T-cell (primary cell): ENCODE data around the gene L3MBTL1. TPM values are rescaled to one million over a fixed set of nuclear protein-coding genes. Genes with fewer than 3 reads are reported as not detected.

Experiments
- ATAC-seq, 4 experiments: fragments of 200-7000 bp in 3 of 4; fragments of 150-1000 bp in 1 of 4; cut with Tn5 transposase; replicated peaks in 1 of 4; 1 replicate in 3 of 4; 2 replicates in 1 of 4; pipeline ENCODE4 v1.10.0; 2021; ENCODE audit warnings: moderate library complexity in 3 of 4, mild to moderate bottlenecking in 2 of 4, moderate number of reproducible peaks in 1 of 4
- CTCF ChIA-PET, 2 donors: fragments of 300-600 bp; sonication (Branson Sonifier 250); formaldehyde crosslinking; loops; one replicate each; lab custom pipeline; 2022; ENCODE audit warnings: antibody characterized with exemption in 2 of 2; lab: Charles Lee
- POLR2A ChIA-PET, 2 donors: fragments of 300-600 bp; sonication (Branson Sonifier 250); formaldehyde crosslinking; loops; one replicate each; lab custom pipeline; 2022; ENCODE audit warnings: antibody characterized with exemption in 2 of 2; lab: Charles Lee
- DNase-seq, 35 experiments: peaks; one replicate each; pipeline versions ENCODE4 v3.0.0 to v3.0.0-alpha.2; 2013 to 2023
- H3K27ac ChIP-seq: one replicate; pipeline ENCODE4 v1.5.1; 2013; ENCODE audit warnings: low read length
- H3K27me3 ChIP-seq, 2 experiments: replicated peaks in 1 of 2; 1 replicate in 1 of 2; 2 replicates in 1 of 2; pipeline versions ENCODE4 v1.6.1 to v1.7.0; 2013; ENCODE audit warnings: low read length in 1 of 2, mixed read lengths in 1 of 2; ENCODE audit not compliant: control insufficient read depth in 2 of 2, insufficient read depth in 2 of 2; ENCODE audit errors: extremely low read depth in 1 of 2
- H3K36me3 ChIP-seq, 2 donors: 1 replicate in 1 of 2; 2 replicates in 1 of 2; pipeline versions ENCODE4 v1.6.1 to v1.7.0; 2013; ENCODE audit warnings: low read length in 1 of 2; ENCODE audit not compliant: control insufficient read depth in 2 of 2, insufficient read depth in 1 of 2; ENCODE audit errors: extremely low read depth in 1 of 2
- H3K4me1 ChIP-seq, 2 experiments: 1 replicate in 1 of 2; 2 replicates in 1 of 2; pipeline versions ENCODE4 v1.6.1 to v1.7.0; 2013; ENCODE audit warnings: low read length in 2 of 2, mixed read lengths in 1 of 2; ENCODE audit not compliant: insufficient read depth in 2 of 2, control insufficient read depth in 1 of 2; ENCODE audit errors: extremely low read depth in 1 of 2
- H3K4me3 ChIP-seq, 2 donors: 1 replicate in 1 of 2; 2 replicates in 1 of 2; pipeline versions ENCODE4 v1.5.1 to v1.7.0; 2013; ENCODE audit warnings: mild to moderate bottlenecking in 2 of 2, low read length in 1 of 2, moderate library complexity in 1 of 2; ENCODE audit not compliant: control insufficient read depth in 1 of 2; ENCODE audit errors: extremely low read depth in 1 of 2
- H3K9me3 ChIP-seq: 2 replicates; pipeline ENCODE4 v1.7.0; 2013
- H3K27ac Mint-ChIP-seq, 2 donors: one replicate each; pipeline ENCODE4 v1.8.0; 2020 to 2021; ENCODE audit warnings: mild to moderate bottlenecking in 2 of 2, mixed read lengths in 2 of 2
- H3K27me3 Mint-ChIP-seq, 2 donors: one replicate each; pipeline ENCODE4 v1.8.0; 2021 to 2022; ENCODE audit warnings: mixed read lengths in 2 of 2
- H3K36me3 Mint-ChIP-seq: one replicate; pipeline ENCODE4 v1.8.0; 2021; ENCODE audit warnings: mixed read lengths
- H3K4me1 Mint-ChIP-seq, 3 donors: one replicate each; pipeline ENCODE4 v1.8.0; 2020 to 2022; ENCODE audit warnings: mixed read lengths in 3 of 3, mild to moderate bottlenecking in 1 of 3
- H3K4me3 Mint-ChIP-seq, 3 donors: one replicate each; pipeline ENCODE4 v1.8.0; 2020 to 2022; ENCODE audit warnings: mild to moderate bottlenecking in 3 of 3, mixed read lengths in 3 of 3, moderate library complexity in 3 of 3
- H3K9me3 Mint-ChIP-seq, 3 donors: one replicate each; pipeline ENCODE4 v1.8.0; 2020 to 2022; ENCODE audit warnings: mixed read lengths in 3 of 3
- WGBS: methylation state at CpG from one replicate; pipeline ENCODE4 v1.1.5; 2013; ENCODE audit warnings: missing lambda C conversion rate; ENCODE audit not compliant: insufficient coverage; 5-methylcytosine and 5-hydroxymethylcytosine counted together
- total RNA-seq, 35 experiments: library from RNA in 6 of 35; stranded (reverse) in 6 of 35; fragments of 120-200 nt in 1 of 35; gene quantifications; one replicate each; pipeline versions ENCODE4 v1.2.1 to v1.2.4 and lab custom pipeline; 2013 to 2026

L3MBTL1 gene
- total RNA-seq (10 to 100 TPM; 15.5 to 20.1 (median 16.1) TPM), total RNA-seq (lab: John Stamatoyannopoulos, UW) (3.4 to 18.3 (median 8.9) reads per million in 29 experiments)
- 10.1 TPM for total RNA-seq (2013)

GRCh38 chr20:43507150-43508080 lies at the start of gene L3MBTL1:
L3MBTL1 (plus strand) TSS chr20:43507697; CDS start chr20:43513504, 5,807 bp downstream.
- Mint-ChIP-seq H3K4me1 (peaks cover 4 to 7% (median 6%) of the 10 kb centered on the region in 3 donors), H3K27ac (no peak within 1 kb of the TSS), H3K9me3 (no peaks in the 10 kb centered on the region), H3K4me3 (peak within 1 kb of the TSS; percentile 54 to 63 (median 61)), H3K36me3 (no peaks in the 10 kb centered on the region), H3K27me3 (peaks cover 23 to 32% of the 10 kb centered on the region in 2 donors)
- Histone ChIP-seq H3K36me3 (no peaks in the 10 kb centered on the region), H3K27ac (no peak within 1 kb of the TSS), H3K4me3 (peak within 1 kb of the TSS; percentile 34 to 78), H3K9me3 (no peaks in the 10 kb centered on the region), H3K4me1 (peaks cover 0 to 13% of the 10 kb centered on the region in 2 experiments), H3K27me3 (peaks cover 11 to 39% of the 10 kb centered on the region in 2 experiments)
- ATAC-seq (peak in 3 of 4 experiments; percentile 30 to 52 (median 43)), DNase-seq (peak in 3 of 35 experiments; percentile 1 to 10 (median 9))
- 9% methylated on average over 85 of the region's 95 CpGs for WGBS
- CTCF ChIA-PET, result no interaction called here
- POLR2A ChIA-PET, result no interaction called here

GRCh38 chr20:43458422-43458924 lies 49.0 kb upstream of the L3MBTL1 start:
- peak in 1 of 4 experiments; percentile 1 for ATAC-seq
- 0% methylated on average over 5 of the region's 41 CpGs for WGBS
- peak overlapping the region; percentile 90 to 98 for H3K4me3 ChIP-seq
- peaks cover 0 to 15% of the 10 kb centered on the region in 2 experiments for H3K27me3 ChIP-seq
- H3K9me3 Mint-ChIP-seq, result no peaks in the 10 kb centered on the region
- H3K4me1 ChIP-seq, result peaks cover 18% of the 10 kb centered on the region in 2 experiments
- CTCF ChIA-PET, result interaction anchor here (0.6 to 1.4 kb wide), 4 partner anchors 10 to 756 kb away, joined by 3 to 4 read pairs (median 3); no protein-coding TSS in a partner anchor
- H3K4me1 Mint-ChIP-seq, result peaks cover 45 to 48% (median 45%) of the 10 kb centered on the region in 3 donors
- peak in 6 of 35 experiments; percentile 8 to 38 (median 28) for DNase-seq
- peaks cover 4 to 43% of the 10 kb centered on the region in 2 donors for H3K36me3 ChIP-seq
- peaks cover 31% of the 10 kb centered on the region for H3K36me3 Mint-ChIP-seq
- H3K27ac ChIP-seq, result peak overlapping the region; percentile 100
- H3K9me3 ChIP-seq, result no peaks in the 10 kb centered on the region
- peak overlapping the region; percentile 88 to 97 (median 92) for H3K4me3 Mint-ChIP-seq
- peak overlapping the region; percentile 71 to 74 for H3K27ac Mint-ChIP-seq
- H3K27me3 Mint-ChIP-seq, result peaks cover 4 to 9% of the 10 kb centered on the region in 2 donors
- POLR2A ChIA-PET, result interaction anchor here (0.6 to 0.7 kb wide), 6 partner anchors 8 to 1842 kb away, joined by 3 to 5 read pairs (median 4); partner anchors contain the start of gene CHD6 (in 1 of the 2)

GRCh38 chr20:43459022-43459942 lies 48.2 kb upstream of the L3MBTL1 start:
- H3K4me3 ChIP-seq, result peak overlapping the region; percentile 39 to 98
- H3K36me3 ChIP-seq, result peaks cover 4 to 50% of the 10 kb centered on the region in 2 donors
- CTCF ChIA-PET, result interaction anchor here in 1 of 2 donors (0.7 to 1.4 kb wide), 2 partner anchors 10 to 491 kb away, joined by 3 to 4 read pairs; no protein-coding TSS in a partner anchor
- WGBS, result no CpG with 5 or more reads among the region's 12 CpGs
- H3K4me3 Mint-ChIP-seq, result peak overlapping the region; percentile 82 to 97 (median 88)
- peak overlapping the region; percentile 41 for H3K27ac ChIP-seq
- POLR2A ChIA-PET, result interaction anchor here in 1 of 2 donors (0.6 kb wide), 1 partner anchor 1582 kb away, joined by 3 read pairs; no protein-coding TSS in a partner anchor
- H3K4me1 ChIP-seq, result peaks cover 18% of the 10 kb centered on the region in 2 experiments
- no peaks in the 10 kb centered on the region for H3K9me3 ChIP-seq
- H3K4me1 Mint-ChIP-seq, result peaks cover 51 to 53% (median 52%) of the 10 kb centered on the region in 3 donors
- peaks cover 1 to 5% of the 10 kb centered on the region in 2 donors for H3K27me3 Mint-ChIP-seq
- ATAC-seq, result no peak
- H3K27ac Mint-ChIP-seq, result peak overlapping the region; percentile 18 to 55
- H3K27me3 ChIP-seq, result peaks cover 0 to 15% of the 10 kb centered on the region in 2 experiments
- peak in 4 of 35 experiments; percentile 4 to 31 (median 11) for DNase-seq
- H3K9me3 Mint-ChIP-seq, result no peaks in the 10 kb centered on the region
- peaks cover 39% of the 10 kb centered on the region for H3K36me3 Mint-ChIP-seq

- H3K9me3 ChIP-seq, result no peaks in the 10 kb centered on the region
- peak overlapping the region in 1 of 2 donors; percentile 66 for H3K27ac Mint-ChIP-seq
- no peak overlapping the region for H3K4me3 ChIP-seq
- H3K9me3 Mint-ChIP-seq, result no peaks in the 10 kb centered on the region
- peaks cover 46% of the 10 kb centered on the region for H3K36me3 Mint-ChIP-seq
- peaks cover 0 to 11% of the 10 kb centered on the region in 2 experiments for H3K27me3 ChIP-seq
- ChIA-PET POLR2A (interaction anchor here in 1 of 2 donors (0.6 kb wide), 1 partner anchor 481 kb away, joined by 18 read pairs; no protein-coding TSS in a partner anchor), CTCF (interaction anchor here in 1 of 2 donors (1.2 kb wide), 1 partner anchor 10 kb away, joined by 4 read pairs; no protein-coding TSS in a partner anchor)
- WGBS, result 92% methylated on average over 16 of the region's 23 CpGs
- H3K27ac ChIP-seq, result no peak overlapping the region
- DNase-seq (no peak), ATAC-seq (no peak)
- peak overlapping the region; percentile 34 to 97 (median 35) for H3K4me3 Mint-ChIP-seq
- peaks cover 13 to 59% of the 10 kb centered on the region in 2 donors for H3K36me3 ChIP-seq
- peaks cover 53 to 55% (median 54%) of the 10 kb centered on the region in 3 donors for H3K4me1 Mint-ChIP-seq
- peaks cover 0 to under 1% of the 10 kb centered on the region in 2 donors for H3K27me3 Mint-ChIP-seq
- peaks cover 18% of the 10 kb centered on the region in 2 experiments for H3K4me1 ChIP-seq
These were observed 47.2 kb upstream of the L3MBTL1 start for GRCh38 chr20:43460172-43460829.

- H3K36me3 Mint-ChIP-seq, result peaks cover 49% of the 10 kb centered on the region
- CTCF ChIA-PET, result interaction anchor here in 1 of 2 donors (1.2 kb wide), 1 partner anchor 11 kb away, joined by 4 read pairs; no protein-coding TSS in a partner anchor
- no peaks in the 10 kb centered on the region for H3K9me3 Mint-ChIP-seq
- peaks cover 14 to 64% of the 10 kb centered on the region in 2 donors for H3K36me3 ChIP-seq
- peak overlapping the region in 1 of 2 donors; percentile 66 for H3K27ac Mint-ChIP-seq
- H3K4me3 Mint-ChIP-seq, result peak overlapping the region in 2 of 3 donors; percentile 35 to 97
- ATAC-seq, result no peak
- H3K27ac ChIP-seq, result no peak overlapping the region
- H3K4me1 ChIP-seq, result peaks cover 18% of the 10 kb centered on the region in 2 experiments
- POLR2A ChIA-PET, result interaction anchor here in 1 of 2 donors (0.6 kb wide), 2 partner anchors 481 to 1633 kb away, joined by 12 to 18 read pairs; no protein-coding TSS in a partner anchor
- H3K27me3 Mint-ChIP-seq, result no peaks in the 10 kb centered on the region
- 91% methylated on average over 6 of the region's 10 CpGs for WGBS
- no peak overlapping the region for H3K4me3 ChIP-seq
- H3K4me1 Mint-ChIP-seq, result peaks cover 53 to 55% (median 54%) of the 10 kb centered on the region in 3 donors
- DNase-seq, result no peak
- H3K27me3 ChIP-seq, result peaks cover 0 to 5% of the 10 kb centered on the region in 2 experiments
- no peaks in the 10 kb centered on the region for H3K9me3 ChIP-seq
These were observed 46.7 kb upstream of the L3MBTL1 start for GRCh38 chr20:43460830-43461200.
